Fibroblast of the aortic adventitia (primary cell): ENCODE results near the gene SLC43A2. TPM values are rescaled to one million over a fixed set of nuclear protein-coding genes. Genes with fewer than 3 reads are reported as not detected.

ENCODE experiments used
- DNase-seq: peaks from one replicate; pipeline ENCODE4 v3.0.0-alpha.2; 2010; ENCODE audit warnings: low read depth
- H3K4me3 ChIP-seq: 2 replicates; pipeline ENCODE4 v1.5.1; 2011; ENCODE audit warnings: low read depth, mild to moderate bottlenecking, control low read depth, low read length, moderate library complexity
- CTCF ChIP-seq: IDR thresholded peaks from 2 replicates; pipeline ENCODE4 v1.5.1; 2011; ENCODE audit warnings: mild to moderate bottlenecking, low read length, control low read depth, inconsistent platforms; ENCODE audit not compliant: insufficient read depth
- total RNA-seq: library from RNA; depleted of rRNA; stranded (reverse); fragments of >200 nt; gene quantifications from 2 replicates; pipeline ENCODE4 v1.2.3, GENCODE V29; 2012; ENCODE audit warnings: low replicate concordance

The SLC43A2 gene
- total RNA-seq, 1 donor = 3.0 TPM

DNA sequence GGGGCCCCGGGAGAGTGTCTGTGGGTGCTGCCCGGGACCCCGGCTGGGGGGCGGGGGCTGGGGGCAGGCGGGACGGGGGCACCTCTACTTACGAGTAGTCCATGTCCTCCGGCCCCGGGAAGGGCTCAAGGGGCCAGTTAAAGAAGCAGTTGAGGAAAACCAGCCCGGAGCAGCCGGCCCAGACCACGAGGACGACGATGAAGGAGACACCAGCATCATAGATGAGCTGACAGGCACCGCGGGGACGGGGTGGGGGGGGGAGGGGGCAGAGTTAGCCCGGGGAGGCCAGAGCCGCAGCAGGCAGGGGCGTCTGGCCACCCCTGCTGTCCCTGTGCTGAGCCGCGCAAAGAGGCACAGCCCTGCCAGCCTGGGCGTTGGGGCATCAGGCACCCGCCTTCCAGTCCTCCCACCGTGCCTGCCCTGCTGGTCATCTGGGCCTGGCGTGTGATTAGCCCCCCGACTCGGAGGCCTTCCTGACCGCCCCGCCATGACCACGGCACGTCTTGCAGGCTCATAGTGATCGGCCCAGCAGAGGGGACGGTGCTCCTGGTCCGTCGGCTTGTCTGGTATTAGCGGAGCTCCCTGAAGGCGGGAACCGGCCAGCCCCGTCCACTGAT is 37.1 kb downstream of the SLC43A2 start:
- no peak overlapping the region for H3K4me3 ChIP-seq
- no peak for DNase-seq
- no peak for TF ChIP-seq CTCF

DNA sequence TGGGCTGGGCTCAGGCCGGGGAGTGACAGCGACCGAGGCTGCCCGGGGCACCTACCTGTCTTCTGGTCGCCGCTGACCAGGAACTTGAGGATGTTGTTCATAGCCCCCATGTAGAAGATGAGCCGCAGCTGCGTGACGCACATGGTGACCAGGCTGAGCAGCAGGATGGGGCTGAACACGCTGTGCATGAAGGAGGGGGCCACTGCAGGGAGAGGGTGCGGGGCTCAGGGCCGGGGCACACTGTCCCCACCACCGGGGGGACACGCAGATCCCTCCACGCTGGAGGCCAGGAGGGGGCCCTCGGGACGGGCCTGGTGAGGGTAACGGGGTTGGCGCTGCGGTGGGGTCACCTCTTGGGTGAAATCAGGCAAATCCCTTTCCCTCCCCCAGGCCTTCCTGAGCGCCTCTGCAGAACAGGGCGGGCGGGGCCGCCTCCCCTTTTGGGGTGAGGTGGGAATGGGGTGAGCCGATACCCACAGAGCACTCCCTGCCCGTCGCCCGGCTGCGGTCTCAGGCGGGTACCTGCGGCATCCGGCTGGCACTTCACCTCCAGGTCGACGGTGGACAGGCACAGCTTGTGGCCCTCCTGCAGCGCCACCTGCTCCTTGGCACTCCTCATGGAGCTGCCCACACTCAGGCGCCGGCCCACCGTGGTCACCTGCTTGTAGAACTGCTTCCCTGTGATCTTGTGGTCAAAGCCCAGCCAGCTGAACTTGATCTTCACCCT is 37.7 kb downstream of the SLC43A2 start:
- DNase-seq = no peak
- no peak for TF ChIP-seq CTCF
- H3K4me3 ChIP-seq = no peak overlapping the region

DNA sequence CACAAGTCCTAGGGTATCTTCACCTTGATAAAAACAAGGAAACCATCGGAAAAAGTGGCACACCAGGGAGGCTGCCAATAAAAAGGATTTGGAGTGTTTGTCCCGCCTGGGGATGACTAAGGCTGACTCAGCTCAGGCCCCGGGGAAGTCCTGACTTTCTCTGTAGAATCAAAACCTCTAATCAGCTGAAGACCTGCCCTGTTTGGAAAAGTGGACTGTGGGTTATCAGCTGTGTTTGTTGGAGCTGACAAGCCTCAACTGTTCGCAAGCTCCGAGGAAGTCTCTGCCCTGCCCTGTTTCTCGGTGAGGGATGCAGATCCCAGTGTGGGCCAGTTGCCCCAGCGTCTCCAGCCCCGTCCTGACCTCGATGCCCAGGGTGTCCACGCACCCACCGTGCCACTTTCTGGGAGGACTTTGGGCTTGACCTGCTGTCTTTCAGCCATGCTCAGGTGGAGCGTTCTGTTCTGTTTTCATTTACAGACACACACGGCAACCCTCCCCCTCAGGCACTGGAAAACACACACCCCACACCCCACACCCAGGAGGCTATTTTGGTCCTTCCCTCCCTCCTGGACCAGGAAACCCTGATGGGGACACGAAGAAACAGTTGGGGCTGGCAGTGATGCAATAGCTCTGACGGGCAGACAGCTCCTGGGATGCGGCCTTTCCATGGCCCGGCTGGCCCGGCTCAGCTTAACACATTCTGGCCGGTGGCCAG is 38.4 kb downstream of the SLC43A2 start:
- TF ChIP-seq CTCF = no peak
- no peak overlapping the region for H3K4me3 ChIP-seq
- DNase-seq = peak; percentile 90

GRCh38 chr17:1588821-1589585 is 39.6 kb downstream of the SLC43A2 start:
- peak; percentile 50 for DNase-seq
- H3K4me3 ChIP-seq = no peak overlapping the region
- TF ChIP-seq CTCF = no peak

DNA sequence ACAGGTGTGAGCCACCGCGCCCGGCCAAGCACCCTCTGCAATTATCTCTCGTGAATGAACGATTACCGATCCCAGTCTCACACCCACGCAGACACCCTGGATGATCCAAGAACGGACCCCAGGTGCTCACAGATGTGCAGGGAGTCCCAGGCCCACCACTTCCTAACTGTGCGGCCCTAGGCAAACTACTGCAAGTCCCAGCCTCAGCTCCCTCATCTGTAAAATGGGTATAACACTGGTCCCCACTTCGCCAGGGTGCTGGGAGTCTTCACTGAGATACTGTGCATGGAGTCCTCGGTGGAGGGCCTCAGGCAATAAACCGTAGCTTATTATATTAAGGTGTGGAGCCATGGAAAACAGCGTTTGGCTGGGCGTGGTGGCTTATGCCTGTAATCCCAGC is 44.5 kb downstream of the SLC43A2 start:
- no peak overlapping the region for H3K4me3 ChIP-seq
- no peak for DNase-seq
- TF ChIP-seq CTCF = no peak

DNA sequence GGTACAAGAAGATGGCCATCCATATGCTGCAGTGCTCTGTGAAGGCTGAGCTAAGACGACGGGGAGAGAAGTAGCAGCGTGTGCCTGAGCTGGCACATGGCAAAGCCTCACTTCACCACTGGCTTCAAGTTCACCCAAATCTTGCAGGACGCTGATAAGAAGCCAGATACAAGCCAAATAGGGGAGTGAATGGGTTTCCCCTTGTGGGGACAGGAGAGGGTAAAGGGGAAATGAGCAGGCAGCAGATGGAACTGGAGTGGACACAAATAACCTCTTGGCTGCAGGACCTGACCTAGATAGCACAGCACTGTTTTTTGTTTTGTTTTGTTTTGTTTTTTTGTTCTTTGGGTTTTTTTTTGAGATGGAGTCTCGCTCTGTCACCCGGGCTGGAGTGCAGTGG is 45.1 kb downstream of the SLC43A2 start:
- no peak for TF ChIP-seq CTCF
- no peak for DNase-seq
- H3K4me3 ChIP-seq = no peak overlapping the region
